NB4 (cell line): Measurements from ENCODE around the gene GGN.

Experiments used
- CTCF ChIP-seq: IDR thresholded peaks from one replicate; pipeline ENCODE4 v1.5.1; 2012; ENCODE audit warnings: low read depth, low read length
- POLR2A ChIP-seq: IDR thresholded peaks from 2 replicates; pipeline ENCODE4 v1.6.1; 2011; ENCODE audit warnings: mild to moderate bottlenecking; ENCODE audit not compliant: insufficient read length; ENCODE audit errors: extremely low read depth
- TF ChIP-seq, protein P1 (sequence below): IDR thresholded peaks from 2 replicates; pipeline ENCODE4 v1.6.1; 2011; ENCODE audit warnings: low read depth, low read length

DNA sequence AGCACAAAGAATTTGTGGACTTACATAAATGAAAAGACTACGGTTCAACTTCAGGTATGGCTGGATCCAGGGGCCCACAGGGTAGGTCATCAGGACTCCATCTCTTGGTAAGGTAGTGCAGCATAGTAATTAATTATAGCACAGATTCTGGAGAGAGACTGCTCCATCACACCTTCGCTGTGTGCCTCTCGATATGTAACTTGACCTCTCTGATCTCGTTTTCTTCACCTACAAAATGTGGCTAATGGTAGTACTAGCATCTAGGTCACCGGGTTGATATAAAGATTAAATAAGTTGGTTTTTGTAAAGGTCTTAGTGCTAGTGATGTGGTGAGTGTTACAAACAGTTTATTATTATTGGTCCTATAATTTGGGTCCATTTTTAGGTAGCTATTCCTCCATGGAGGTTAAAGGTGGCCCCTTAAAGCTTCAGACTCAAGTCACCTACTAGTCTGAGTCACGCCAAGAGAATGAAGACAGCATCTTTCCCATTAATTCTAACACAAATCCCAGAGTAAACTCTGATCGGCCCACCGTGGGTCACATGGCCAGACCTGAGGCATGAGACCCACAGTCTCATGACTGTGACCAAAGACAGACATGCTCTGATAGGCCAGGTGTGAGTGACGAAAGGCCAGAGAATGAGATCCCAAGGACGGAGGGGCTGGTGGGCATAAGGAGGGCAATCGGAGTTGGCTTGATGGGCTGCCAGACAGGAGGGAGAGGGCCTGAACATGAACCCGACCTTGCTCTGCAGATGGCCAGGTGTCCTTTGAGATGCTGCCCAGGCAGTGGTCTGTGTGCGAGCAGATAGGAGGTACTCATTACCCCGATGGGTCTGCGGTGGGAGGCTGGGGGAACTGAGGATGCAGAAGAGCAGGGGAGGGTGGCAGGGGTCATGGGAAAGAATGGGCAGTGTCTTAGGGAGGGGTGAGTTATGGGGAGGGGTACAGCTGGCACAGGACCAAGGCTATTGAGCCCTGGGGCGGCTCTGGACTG is 31.8 kb downstream of the GGN start:
- TF ChIP-seq CTCF (no peak), POLR2A (no peak)
- TF ChIP-seq, protein P1, sequence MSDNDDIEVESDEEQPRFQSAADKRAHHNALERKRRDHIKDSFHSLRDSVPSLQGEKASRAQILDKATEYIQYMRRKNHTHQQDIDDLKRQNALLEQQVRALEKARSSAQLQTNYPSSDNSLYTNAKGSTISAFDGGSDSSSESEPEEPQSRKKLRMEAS = no peak
